Retinal pigment epithelial cell (primary cell): ENCODE results near the gene RIMS1.

ENCODE experiments used
- DNase-seq: peaks from one replicate; pipeline ENCODE4 v3.0.0-alpha.2; 2010; ENCODE audit warnings: low read depth
- H3K4me3 ChIP-seq: 2 replicates; pipeline ENCODE4 v1.5.1; 2011; ENCODE audit warnings: mild to moderate bottlenecking, low read length, control low read depth, moderate library complexity
- CTCF ChIP-seq: conservative IDR thresholded peaks from 2 replicates; pipeline ENCODE4 v1.5.1; 2011; ENCODE audit warnings: low read depth, low read length, control low read depth, inconsistent platforms

The RIMS1 gene

GRCh38 chr6:72348926-72349325 lies 462.6 kb downstream of the RIMS1 start:
- no peak for TF ChIP-seq CTCF
- peak; percentile 77 for DNase-seq
- H3K4me3 ChIP-seq: no peak overlapping the region

GRCh38 chr6:72350296-72350881 lies 464.0 kb downstream of the RIMS1 start:
- TF ChIP-seq CTCF: no peak
- H3K4me3 ChIP-seq: no peak overlapping the region
- no peak for DNase-seq

GRCh38 chr6:72363844-72364740 lies 477.7 kb downstream of the RIMS1 start:
- no peak for TF ChIP-seq CTCF
- peak; percentile 94 for DNase-seq
- H3K4me3 ChIP-seq: no peak overlapping the region

GRCh38 chr6:72365773-72366172 lies 479.4 kb downstream of the RIMS1 start:
- no peak overlapping the region for H3K4me3 ChIP-seq
- DNase-seq: no peak
- no peak for TF ChIP-seq CTCF

GRCh38 chr6:72367439-72367838 lies 481.1 kb downstream of the RIMS1 start:
- no peak for DNase-seq
- H3K4me3 ChIP-seq: no peak overlapping the region
- no peak for TF ChIP-seq CTCF

- TF ChIP-seq CTCF: no peak
- no peak overlapping the region for H3K4me3 ChIP-seq
- no peak for DNase-seq
These were observed 485.1 kb downstream of the RIMS1 start for GRCh38 chr6:72371473-72371872.

GRCh38 chr6:72374172-72374571 lies 487.8 kb downstream of the RIMS1 start:
- DNase-seq: no peak
- TF ChIP-seq CTCF: no peak
- H3K4me3 ChIP-seq: no peak overlapping the region
